Spleen (tissue), 7 donors: ENCODE data around the gene FYN.

Source experiments
- POLR2A ChIP-seq, 3 donors: fragments of 450-650 bp; IDR thresholded peaks; one replicate each; pipeline ENCODE4 v1.5.1; 2017; ENCODE audit warnings: antibody characterized with exemption in 3 of 3, mild to moderate bottlenecking in 1 of 3
- POLR2AphosphoS5 ChIP-seq, 3 donors: sonication (generic); formaldehyde crosslinking; IDR thresholded peaks; one replicate each; pipeline ENCODE4 v1.5.1; 2017; ENCODE audit warnings: antibody characterized with exemption in 3 of 3
- TF ChIP-seq, protein P1 (sequence below), 11 experiments: fragments of 200-600 bp in 7 of 11; fragments of 450-650 bp in 4 of 11; sonication (generic) in 4 of 11; IDR thresholded peaks in 8 of 11; conservative IDR thresholded peaks in 3 of 11; 1 replicate in 7 of 11; 2 replicates in 4 of 11; pipeline versions ENCODE4 v1.4.0 to v1.8.0; 2016 to 2021; ENCODE audit warnings: antibody characterized with exemption in 11 of 11, inconsistent platforms in 4 of 11, mild to moderate bottlenecking in 1 of 11
- donor health status: DM: no; HTN: no; CAD: no; lungs with moderate emphysema.
- donor health status: DM: no; HTN: no; CAD: no.
- donor health status: DM: no; HTN: no; CAD: no.

- TF ChIP-seq, protein P1, sequence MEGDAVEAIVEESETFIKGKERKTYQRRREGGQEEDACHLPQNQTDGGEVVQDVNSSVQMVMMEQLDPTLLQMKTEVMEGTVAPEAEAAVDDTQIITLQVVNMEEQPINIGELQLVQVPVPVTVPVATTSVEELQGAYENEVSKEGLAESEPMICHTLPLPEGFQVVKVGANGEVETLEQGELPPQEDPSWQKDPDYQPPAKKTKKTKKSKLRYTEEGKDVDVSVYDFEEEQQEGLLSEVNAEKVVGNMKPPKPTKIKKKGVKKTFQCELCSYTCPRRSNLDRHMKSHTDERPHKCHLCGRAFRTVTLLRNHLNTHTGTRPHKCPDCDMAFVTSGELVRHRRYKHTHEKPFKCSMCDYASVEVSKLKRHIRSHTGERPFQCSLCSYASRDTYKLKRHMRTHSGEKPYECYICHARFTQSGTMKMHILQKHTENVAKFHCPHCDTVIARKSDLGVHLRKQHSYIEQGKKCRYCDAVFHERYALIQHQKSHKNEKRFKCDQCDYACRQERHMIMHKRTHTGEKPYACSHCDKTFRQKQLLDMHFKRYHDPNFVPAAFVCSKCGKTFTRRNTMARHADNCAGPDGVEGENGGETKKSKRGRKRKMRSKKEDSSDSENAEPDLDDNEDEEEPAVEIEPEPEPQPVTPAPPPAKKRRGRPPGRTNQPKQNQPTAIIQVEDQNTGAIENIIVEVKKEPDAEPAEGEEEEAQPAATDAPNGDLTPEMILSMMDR (IDR thresholded peaks at IDR 0.05 in 8 of 11, conservative IDR thresholded peaks at IDR 0.05 in 3 of 11): no peak
- TF ChIP-seq POLR2A (IDR thresholded peaks at IDR 0.05) (no peak), POLR2AphosphoS5 (IDR thresholded peaks at IDR 0.05) (no peak)
These were observed 24.0 kb downstream of the FYN start for GRCh38 chr6:111849298-111849697.
